Astrocyte (in vitro differentiated cells and primary cell): Measurements from ENCODE around the gene ZNF630.

Source experiments
- EZH2 ChIP-seq: IDR thresholded peaks from 2 replicates; pipeline ENCODE4 v1.6.1; 2012; ENCODE audit warnings: mild to moderate bottlenecking, low read length, inconsistent platforms; ENCODE audit not compliant: insufficient read depth
- TF ChIP-seq, protein P1 (sequence below): IDR thresholded peaks from 2 replicates; pipeline ENCODE4 v1.5.1; 2011; ENCODE audit warnings: low read depth, mild to moderate bottlenecking, inconsistent platforms, low read length, moderate library complexity; ENCODE audit not compliant: insufficient read depth

GRCh38 chrX:48076343-48076742 lies 4.9 kb upstream of the ZNF630 start:
- TF ChIP-seq, protein P1, sequence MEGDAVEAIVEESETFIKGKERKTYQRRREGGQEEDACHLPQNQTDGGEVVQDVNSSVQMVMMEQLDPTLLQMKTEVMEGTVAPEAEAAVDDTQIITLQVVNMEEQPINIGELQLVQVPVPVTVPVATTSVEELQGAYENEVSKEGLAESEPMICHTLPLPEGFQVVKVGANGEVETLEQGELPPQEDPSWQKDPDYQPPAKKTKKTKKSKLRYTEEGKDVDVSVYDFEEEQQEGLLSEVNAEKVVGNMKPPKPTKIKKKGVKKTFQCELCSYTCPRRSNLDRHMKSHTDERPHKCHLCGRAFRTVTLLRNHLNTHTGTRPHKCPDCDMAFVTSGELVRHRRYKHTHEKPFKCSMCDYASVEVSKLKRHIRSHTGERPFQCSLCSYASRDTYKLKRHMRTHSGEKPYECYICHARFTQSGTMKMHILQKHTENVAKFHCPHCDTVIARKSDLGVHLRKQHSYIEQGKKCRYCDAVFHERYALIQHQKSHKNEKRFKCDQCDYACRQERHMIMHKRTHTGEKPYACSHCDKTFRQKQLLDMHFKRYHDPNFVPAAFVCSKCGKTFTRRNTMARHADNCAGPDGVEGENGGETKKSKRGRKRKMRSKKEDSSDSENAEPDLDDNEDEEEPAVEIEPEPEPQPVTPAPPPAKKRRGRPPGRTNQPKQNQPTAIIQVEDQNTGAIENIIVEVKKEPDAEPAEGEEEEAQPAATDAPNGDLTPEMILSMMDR, result no peak
- TF ChIP-seq EZH2, result no peak
